Measurements from ENCODE around the gene SLC35B1.

SLC35B1 gene

DNA sequence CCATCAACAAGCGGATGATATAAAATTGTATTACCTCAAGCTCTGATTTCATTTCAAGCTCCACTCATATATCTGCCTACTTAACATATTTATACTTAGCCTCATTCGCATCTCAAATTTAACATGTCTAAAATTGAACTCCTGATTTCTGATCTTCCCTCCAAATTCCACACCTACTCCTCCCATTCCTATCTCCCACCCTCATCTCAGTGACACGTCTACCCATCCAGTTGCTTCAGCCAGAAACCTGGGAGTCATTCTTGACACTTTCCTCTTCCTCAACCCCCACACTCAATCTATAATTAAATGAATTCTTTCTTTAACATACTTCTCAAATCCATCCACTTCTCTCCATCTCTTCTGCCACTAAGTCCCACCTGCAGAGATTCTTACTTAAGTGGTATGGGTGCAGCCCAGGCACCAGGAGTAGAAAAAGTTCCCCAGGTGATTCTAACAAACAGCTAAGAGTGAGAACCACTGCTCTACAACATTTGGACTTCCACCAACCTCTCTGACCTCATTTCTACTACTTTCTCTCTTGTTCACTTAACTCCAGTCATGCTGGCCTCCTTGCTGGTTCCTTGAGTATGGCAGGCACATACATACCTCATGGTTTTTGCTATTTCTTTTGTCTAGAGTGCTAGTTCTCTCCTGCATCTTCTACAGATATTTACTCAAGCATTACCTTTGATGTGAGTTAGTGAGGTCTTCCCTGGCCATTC, 47.9 kb downstream of the SLC35B1 start:
- DNase-seq = no peak

DNA sequence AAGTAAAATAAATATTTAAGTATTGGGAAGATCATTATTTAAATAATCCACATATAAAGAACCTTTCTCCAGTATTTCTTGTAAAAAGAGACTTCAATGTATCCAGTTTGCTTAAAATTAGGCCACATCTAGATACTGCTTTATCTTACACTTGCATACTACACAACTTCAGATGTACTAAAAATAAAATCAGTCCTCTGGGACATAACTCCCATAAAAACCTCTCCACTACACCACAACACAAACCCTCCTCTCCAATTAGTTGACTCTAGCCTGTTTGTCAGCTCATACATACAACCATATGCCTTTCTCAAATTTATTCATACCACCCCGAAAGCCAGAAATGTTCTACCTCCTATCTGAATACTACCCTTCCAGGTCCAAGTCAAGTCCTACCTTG, 51.5 kb downstream of the SLC35B1 start:
- no peak for DNase-seq
